HepG2 (cell line): ENCODE results near the gene ZNF512B. TPM values are rescaled to one million over a fixed set of nuclear protein-coding genes. Genes with fewer than 3 reads are reported as not detected.
"Not testable (repeated sequence)": the region's sequence is repeated elsewhere in the genome, so short reads cannot be mapped to it uniquely, and the experiment has no call there.

Experiments
- ATAC-seq: fragments of 200-7000 bp; cut with Tn5 transposase; 3 replicates; pipeline ENCODE4 v1.9.1; 2020; ENCODE audit warnings: mild to moderate bottlenecking, moderate library complexity
- BruUV-seq: library from RNA; stranded (reverse); fragments of 400-500 nt; replicated peaks from 2 replicates; lab custom pipeline; 2021; lab: Mats Ljungman, UMichigan
- CTCF ChIA-PET: fragments of 300-600 bp; formaldehyde crosslinking; extraction: SDS; loops from one replicate; lab custom pipeline; 2021; ENCODE audit warnings: low total read pairs, inconsistent platforms, low intra/inter-chr PET ratio; lab: Yijun Ruan, JAX
- POLR2A ChIA-PET: fragments of 350-600 bp; sonication (Branson Sonifier 250); formaldehyde crosslinking; loops from one replicate; lab custom pipeline; 2020; ENCODE audit warnings: antibody characterized with exemption, inconsistent platforms; lab: Yijun Ruan, JAX
- DNase-seq: peaks from one replicate; pipeline ENCODE4 v3.0.0-alpha.2; 2015; ENCODE audit warnings: low spot score
- FAIRE-seq: peaks from 3 replicates; lab custom pipeline; 2011; peaks lifted over from hg19 to GRCh38; lab: Jason Lieb, UNC
- H2AFZ ChIP-seq: one replicate; pipeline ENCODE4 v1.6.1; 2011; ENCODE audit warnings: low read length, inconsistent platforms
- H3K27ac ChIP-seq: fragments of 300-600 bp; 3 replicates; pipeline ENCODE4 v1.8.0; 2011; ENCODE audit warnings: mixed run types, mild to moderate bottlenecking, mixed read lengths, low read length, inconsistent platforms; ENCODE audit not compliant: insufficient read depth; ENCODE audit errors: extremely low read length
- H3K27me3 ChIP-seq, 2 experiments: fragments of 200-600 bp in 1 of 2; 2 replicates in 1 of 2; 3 replicates in 1 of 2; pipeline versions ENCODE4 v1.6.0 to v1.8.0; 2011; ENCODE audit warnings: low read length in 2 of 2, mild to moderate bottlenecking in 2 of 2, moderate library complexity in 2 of 2, inconsistent platforms in 1 of 2; ENCODE audit not compliant: insufficient read depth in 2 of 2, control insufficient read depth in 1 of 2
- H3K36me3 ChIP-seq, 2 experiments: fragments of 200-600 bp in 1 of 2; replicated peaks in 1 of 2; 2 replicates in 1 of 2; 3 replicates in 1 of 2; pipeline versions ENCODE4 v1.5.1 to v1.8.0; 2011; ENCODE audit warnings: low read length in 2 of 2, inconsistent platforms in 1 of 2; ENCODE audit not compliant: insufficient read depth in 2 of 2, control insufficient read depth in 1 of 2
- H3K4me1 ChIP-seq: 2 replicates; pipeline ENCODE4 v1.5.1; 2012; ENCODE audit warnings: low read length, inconsistent platforms; ENCODE audit not compliant: insufficient read depth
- H3K4me2 ChIP-seq: 2 replicates; pipeline ENCODE4 v1.6.0; 2011; ENCODE audit warnings: low read depth, low read length, inconsistent platforms
- H3K4me3 ChIP-seq, 3 experiments: fragments of 200-600 bp in 1 of 3; sonication (generic), shearing (Covaris generic) in 1 of 3; replicated peaks in 1 of 3; 2 replicates each; pipeline ENCODE4 v1.5.1; 2011 to 2016; ENCODE audit warnings: low read length in 3 of 3, inconsistent platforms in 2 of 3, low read depth in 2 of 3, mild to moderate bottlenecking in 2 of 3, control low read depth in 1 of 3, mixed read lengths in 1 of 3; ENCODE audit not compliant: insufficient read depth in 1 of 3
- H3K79me2 ChIP-seq: one replicate; pipeline ENCODE4 v1.6.1; 2011; ENCODE audit warnings: low read length, inconsistent platforms; ENCODE audit not compliant: insufficient read depth
- H3K9ac ChIP-seq: 2 replicates; pipeline ENCODE4 v1.6.0; 2011; ENCODE audit warnings: mild to moderate bottlenecking, low read depth, low read length, inconsistent platforms; ENCODE audit not compliant: insufficient read depth
- H3K9me3 ChIP-seq: 2 replicates; pipeline ENCODE4 v1.5.1; 2012; ENCODE audit warnings: mild to moderate bottlenecking, low read length
- H4K20me1 ChIP-seq: 2 replicates; pipeline ENCODE4 v1.6.0; 2011; ENCODE audit warnings: inconsistent platforms, mild to moderate bottlenecking, low read length, moderate library complexity; ENCODE audit not compliant: insufficient read depth
- AKAP8 ChIP-seq: sonication (generic); formaldehyde crosslinking; IDR thresholded peaks from 2 replicates; pipeline ENCODE4 v1.5.1; 2020; ENCODE audit warnings: mild to moderate bottlenecking, missing genetic modification reagents
- ZBTB37 ChIP-seq: sonication (generic); formaldehyde crosslinking; IDR thresholded peaks from 2 replicates; pipeline ENCODE4 v1.4.0; 2020; ENCODE audit warnings: mild to moderate bottlenecking, missing genetic modification reagents
- ZFP62 ChIP-seq: sonication (generic); formaldehyde crosslinking; IDR thresholded peaks from 2 replicates; pipeline ENCODE4 v1.4.0; 2020; ENCODE audit warnings: missing genetic modification reagents
- ZFX ChIP-seq: sonication (generic); formaldehyde crosslinking; IDR thresholded peaks from 2 replicates; pipeline ENCODE4 v1.4.0; 2020; ENCODE audit warnings: mild to moderate bottlenecking, low read depth, missing genetic modification reagents, moderate library complexity
- ZNF337 ChIP-seq: sonication (generic); formaldehyde crosslinking; IDR thresholded peaks from 2 replicates; pipeline ENCODE4 v1.5.1; 2020; ENCODE audit warnings: missing genetic modification reagents, low read depth, mild to moderate bottlenecking, borderline replicate concordance
- ZNF567 ChIP-seq: sonication (generic); formaldehyde crosslinking; IDR thresholded peaks from 2 replicates; pipeline ENCODE4 v1.8.1; 2023; ENCODE audit warnings: mild to moderate bottlenecking, missing genetic modification reagents, borderline replicate concordance
- ZNF776 ChIP-seq: sonication (generic); formaldehyde crosslinking; IDR thresholded peaks from 2 replicates; pipeline ENCODE4 v1.4.0; 2020; ENCODE audit warnings: mild to moderate bottlenecking, missing genetic modification reagents
- WGBS: methylation state at CpG from one replicate; pipeline ENCODE4 v1.1.6; 2017; ENCODE audit warnings: low lambda C conversion rate; 5-methylcytosine and 5-hydroxymethylcytosine counted together
- in situ Hi-C: cut with HindIII; loops from 2 replicates; pipeline ENCODE4 v1.10.0; 2017; ENCODE audit warnings: low pct_unique_long_range_greater_than_20kb; ENCODE audit not compliant: extremely low pct_ligation_motif_present
- intact Hi-C: fragments of 100-400 bp; cut with micrococcal nuclease; formaldehyde crosslinking; loops from one replicate; pipeline ENCODE4 v1.10.0; 2022; ENCODE audit not compliant: unreplicated experiment
- polyA plus RNA-seq, 8 experiments: library from polyadenylated mRNA; depleted of rRNA in 3 of 8; stranded (reverse) in 7 of 8; unstranded in 1 of 8; fragments of >200 nt; fragmentation: Illumina TruSeq in 4 of 8; extraction: Trizol in 4 of 8; gene quantifications; 2 replicates each; pipeline versions ENCODE4 v1.2.1 to v1.2.3, GENCODE V29; 2011 to 2016; ENCODE audit warnings: low read depth in 4 of 8, missing spikeins in 1 of 8, mixed read lengths in 1 of 8; ENCODE audit not compliant: insufficient read depth in 1 of 8
- total RNA-seq, 5 experiments: library from RNA; depleted of rRNA; stranded (reverse); fragments of >200 nt; fragmentation: Illumina TruSeq; extraction: Trizol; gene quantifications; 2 replicates each; pipeline ENCODE4 v1.2.3, GENCODE V29; 2016; ENCODE audit warnings: low read depth in 1 of 5

The ZNF512B gene
- total and polyA plus RNA-seq, 2 of the 13 experiments (the other 11 are each of a cell fraction or from before 2014, with no cell fraction given) = 11.5 to 30.6 TPM

DNA sequence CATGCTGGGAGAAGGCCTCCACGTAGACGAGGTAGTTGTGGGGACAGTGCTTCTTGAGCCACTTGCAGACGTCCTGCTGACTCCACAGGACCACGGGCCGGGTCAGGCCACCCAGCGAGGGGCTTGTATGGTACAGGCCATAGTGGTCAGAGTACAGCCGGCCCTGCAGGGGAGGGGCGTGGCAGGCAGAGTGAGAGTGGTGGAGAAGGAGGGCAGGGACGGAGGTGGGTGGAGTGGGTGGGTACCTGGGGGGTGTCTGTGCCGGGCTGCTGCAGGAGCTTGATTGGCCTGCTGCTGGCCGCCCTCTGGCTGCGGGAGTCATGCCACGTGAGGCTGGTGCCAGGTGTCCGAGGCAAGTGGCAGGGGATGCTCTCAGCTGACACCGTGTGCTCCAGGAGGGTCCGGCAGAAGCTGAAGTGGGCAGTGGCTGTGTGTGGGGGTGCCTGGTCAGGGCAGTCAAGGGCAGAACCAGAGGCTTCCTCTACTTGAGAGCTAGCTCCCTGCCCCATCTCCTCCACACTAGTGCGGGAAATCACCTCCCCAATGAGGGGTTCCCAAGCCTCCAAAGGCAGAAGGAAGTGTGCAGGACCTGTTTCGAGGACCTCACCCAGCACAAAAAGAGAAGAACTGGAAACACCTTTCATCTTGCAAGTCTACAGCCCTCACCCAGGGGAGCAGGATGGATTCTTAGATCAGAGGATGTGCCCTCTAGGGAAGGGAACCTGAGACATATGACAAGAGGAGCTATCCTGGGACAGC lies 7.4 kb upstream of the ZNF512B start (continued):
- no peak for TF ChIP-seq ZBTB37 (CRISPR knock-in tag)
- 0 out of 2 replicates have a peak, but pooled peaks have one; percentile 48 for TF ChIP-seq ZNF776 (CRISPR knock-in tag)
- 0 out of 2 replicates have a peak, but pooled peaks have one; percentile 18 for TF ChIP-seq AKAP8 (CRISPR knock-in tag)
- TF ChIP-seq ZNF567 = 0 out of 2 replicates have a peak, but pooled peaks have one; percentile 30
- TF ChIP-seq ZNF337 (CRISPR knock-in tag) = 0 out of 2 replicates have a peak, but pooled peaks have one; percentile 7
- TF ChIP-seq ZFX (CRISPR knock-in tag) = no peak
- TF ChIP-seq ZFP62 (CRISPR knock-in tag) = no peak

GRCh38 chr20:63976511-63976910 lies 6.8 kb upstream of the ZNF512B start:
- H3K79me2 ChIP-seq, H3K27me3 ChIP-seq, H3K9ac ChIP-seq, ATAC-seq, FAIRE-seq, POLR2A ChIA-PET, H2AFZ ChIP-seq, H3K4me3 ChIP-seq, DNase-seq, H3K36me3 ChIP-seq, H3K9me3 ChIP-seq, CTCF ChIA-PET, BruUV-seq, intact Hi-C loops, H3K27ac ChIP-seq, H4K20me1 ChIP-seq, H3K4me2 ChIP-seq: not testable (repeated sequence)
- WGBS = 96% methylated on average over 7 of the region's 7 CpGs
- peaks cover 46% of the 10 kb centered on the region for H3K4me1 ChIP-seq
- in situ Hi-C loops = loop anchor here (5.0 kb wide), 1 partner anchor 81 kb away; no protein-coding TSS in a partner anchor
